Measurements from ENCODE around the gene NAA60. TPM values are rescaled to one million over a fixed set of nuclear protein-coding genes. Genes with fewer than 3 reads are reported as not detected.
A peak's percentile ranks its signal among the peaks of the same experiment; 100 is the strongest.

NAA60 gene
- total and polyA plus RNA-seq, 2 of the 13 experiments (the other 11 are each of a cell fraction or from before 2014, with no cell fraction given) = 14.7 to 32.0 TPM

GRCh38 chr16:3459401-3460090 lies 16.1 kb downstream of the NAA60 start (continued):
- TF ChIP-seq ZSCAN12 (CRISPR knock-in tag; IDR thresholded peaks at IDR 0.05) = no peak
- no peak for TF ChIP-seq MAZ (IDR thresholded peaks at IDR 0.05; ENCODE audit: borderline replicate concordance, low read depth, low read length)
- TF ChIP-seq MAZ (CRISPR knock-in tag; IDR thresholded peaks at IDR 0.05; ENCODE audit: low read depth) = no peak
- no peak for TF ChIP-seq ZNF441 (CRISPR knock-in tag; IDR thresholded peaks at IDR 0.05; ENCODE audit: borderline replicate concordance)
- TF ChIP-seq RFX1 (IDR thresholded peaks at IDR 0.05) = peak; percentile 39; the same call in 1 of the 2 replicates
- no peak for TF ChIP-seq SMYD3 (CRISPR knock-in tag; IDR thresholded peaks at IDR 0.05)
- TF ChIP-seq ZNF772 (CRISPR knock-in tag; IDR thresholded peaks at IDR 0.05) = no peak
- TF ChIP-seq NCOR1 (IDR thresholded peaks at IDR 0.05; ENCODE audit: borderline replicate concordance, low read length) = 0 out of 2 replicates have a peak, but pooled peaks have one; percentile 11
- TF ChIP-seq KDM5A (IDR thresholded peaks at IDR 0.05; ENCODE audit: borderline replicate concordance, low read length) = 0 out of 2 replicates have a peak, but pooled peaks have one; percentile 30
- TF ChIP-seq DPF2 (CRISPR knock-in tag; IDR thresholded peaks at IDR 0.05; ENCODE audit: borderline replicate concordance, low read depth) = no peak
- TF ChIP-seq SMARCC2 (IDR thresholded peaks at IDR 0.05) = no peak
- peak; percentile 7; the same call in 1 of the 2 replicates for TF ChIP-seq ZNF124 (CRISPR knock-in tag; IDR thresholded peaks at IDR 0.05)
- no peak for TF ChIP-seq ZNF460 (CRISPR knock-in tag; IDR thresholded peaks at IDR 0.05; ENCODE audit: borderline replicate concordance)
- TF ChIP-seq RFX3 (CRISPR knock-in tag; IDR thresholded peaks at IDR 0.05) = peak; percentile 22; the same call in 1 of the 2 replicates
- TF ChIP-seq CHD4 (IDR thresholded peaks at IDR 0.05; ENCODE audit: borderline replicate concordance, low read length) = peak; percentile 45; the same call in 1 of the 2 replicates

- Histone ChIP-seq H3K9ac (ENCODE audit: insufficient read depth, low read depth, low read length) (peak overlapping the region; percentile 56; the same call in 1 of the 2 replicates), H3K36me3 (replicated peaks in 1 of 2; ENCODE audit: control insufficient read depth in 1 of 2, insufficient read depth in 2 of 2, low read length in 2 of 2) (no peaks in the 10 kb centered on the region; a peak in 1 of 5 replicates), H3K27ac (ENCODE audit: extremely low read length, insufficient read depth, low read length) (peak overlapping the region; percentile 91), H3K4me2 (ENCODE audit: low read depth, low read length) (peak overlapping the region; percentile 91), H3K27me3 (ENCODE audit: control insufficient read depth in 1 of 2, insufficient read depth in 2 of 2, low read length in 2 of 2) (no peaks in the 10 kb centered on the region; a peak in 1 of 5 replicates), H3K79me2 (ENCODE audit: insufficient read depth, low read length) (peaks cover 66% of the 10 kb centered on the region), H3K4me3 (replicated peaks in 1 of 3; ENCODE audit: insufficient read depth in 1 of 3, low read depth in 2 of 3, low read length in 3 of 3) (peak overlapping the region; percentile 74 to 93 (median 92); a peak in 4 of 6 replicates), H4K20me1 (ENCODE audit: insufficient read depth, low read length) (peaks cover 50% of the 10 kb centered on the region), H3K9me3 (ENCODE audit: low read length) (no peaks in the 10 kb centered on the region), H3K4me1 (ENCODE audit: insufficient read depth, low read length) (peaks cover 60% of the 10 kb centered on the region), H2AFZ (ENCODE audit: low read length) (no peak overlapping the region)
- ATAC-seq = no peak
- CTCF ChIA-PET (ENCODE audit: low intra/inter-chr PET ratio, low total read pairs) = no interaction called here
- no peak for DNase-seq (ENCODE audit: low spot score)
- TF ChIP-seq ATF7 (IDR thresholded peaks at IDR 0.05) (no peak), ATF7 (CRISPR knock-in tag; IDR thresholded peaks at IDR 0.05) (no peak), SMC3 (IDR thresholded peaks at IDR 0.05; ENCODE audit: low read length) (no peak), ZNF619 (CRISPR knock-in tag; IDR thresholded peaks at IDR 0.05) (no peak), SETDB1 (CRISPR knock-in tag; IDR thresholded peaks at IDR 0.05; ENCODE audit: borderline replicate concordance) (no peak)
- POLR2A ChIA-PET = no interaction called here
- intact Hi-C loops (cut with micrococcal nuclease; ENCODE audit: unreplicated experiment) = no loop called here
- 83% methylated on average over 7 of the region's 7 CpGs for WGBS (ENCODE audit: low lambda C conversion rate)
- FAIRE-seq = no peak
- BruUV-seq (replicated peaks) = no TSS peak
- in situ Hi-C loops (cut with HindIII; ENCODE audit: extremely low pct_ligation_motif_present, low pct_unique_long_range_greater_than_20kb) = no loop called here
These were observed 16.6 kb downstream of the NAA60 start for GRCh38 chr16:3460121-3460520.
